ENCODE data around the gene IL20RA. TPM values are rescaled to one million over a fixed set of nuclear protein-coding genes. Genes with fewer than 3 reads are reported as not detected.

The IL20RA gene
- total and polyA plus RNA-seq, 2 of the 13 experiments (the other 11 are each of a cell fraction or from before 2014, with no cell fraction given), result not detected

DNA sequence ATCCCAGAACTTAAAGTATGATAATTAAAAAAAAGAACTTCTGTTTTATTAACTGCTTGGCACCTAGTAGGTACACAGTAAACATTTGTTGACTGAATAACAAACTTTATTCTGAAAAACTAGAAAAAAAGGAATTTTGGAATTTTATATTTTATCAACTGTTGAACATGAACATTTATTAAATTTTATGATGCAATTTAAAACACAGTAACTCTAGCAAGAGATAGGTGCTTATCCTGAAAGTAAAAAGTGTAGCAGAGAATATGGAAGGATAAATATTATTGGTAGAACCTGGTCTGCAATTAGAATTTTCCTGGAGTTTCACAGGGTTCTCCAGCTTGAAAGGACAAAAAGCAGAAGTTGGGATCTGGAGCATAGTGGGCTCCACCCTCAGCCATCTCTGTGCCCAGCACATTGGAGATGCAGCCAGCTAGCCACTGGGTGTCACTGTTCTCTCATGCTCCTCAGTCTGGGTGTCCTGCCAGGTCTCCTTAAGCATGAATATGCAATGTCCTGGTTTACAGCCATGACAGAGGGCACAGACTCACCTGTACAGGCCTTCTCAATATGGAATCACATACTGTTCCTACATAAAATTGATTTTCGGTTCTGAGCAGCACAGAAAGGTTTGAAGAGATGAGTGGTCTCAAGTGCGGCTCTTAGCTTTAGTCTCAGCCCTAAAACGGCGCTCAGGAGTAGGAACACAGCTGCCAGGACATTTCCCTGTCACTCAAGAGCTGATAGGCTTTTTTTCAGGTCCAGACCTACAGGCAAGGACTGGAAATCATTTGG lies 31.7 kb upstream of the IL20RA start (continued):
- TF ChIP-seq TCF12 (IDR thresholded peaks at IDR 0.05) (no peak), TCF12 (CRISPR knock-in tag; IDR thresholded peaks at IDR 0.05) (no peak), ZBTB34 (CRISPR knock-in tag; IDR thresholded peaks at IDR 0.05) (no peak), ZNF205 (CRISPR knock-in tag; IDR thresholded peaks at IDR 0.05) (no peak), ELF1 (CRISPR knock-in tag; IDR thresholded peaks at IDR 0.05) (no peak), ZNF552 (CRISPR knock-in tag; IDR thresholded peaks at IDR 0.05; ENCODE audit: borderline replicate concordance) (no peak), ZFP90 (CRISPR knock-in tag; IDR thresholded peaks at IDR 0.05; ENCODE audit: borderline replicate concordance) (0 out of 2 replicates have a peak, but pooled peaks have one; percentile 30), KDM3A (CRISPR knock-in tag; IDR thresholded peaks at IDR 0.05; ENCODE audit: low read depth) (no peak), CBX2 (IDR thresholded peaks at IDR 0.05; ENCODE audit: low read depth, low read length) (no peak), CBX2 (CRISPR knock-in tag; IDR thresholded peaks at IDR 0.05; ENCODE audit: low read depth) (no peak), SETDB1 (CRISPR knock-in tag; IDR thresholded peaks at IDR 0.05; ENCODE audit: borderline replicate concordance) (no peak), ZNF260 (CRISPR knock-in tag; IDR thresholded peaks at IDR 0.05; ENCODE audit: borderline replicate concordance, low read depth) (no peak), PBX3 (CRISPR knock-in tag; IDR thresholded peaks at IDR 0.05; ENCODE audit: borderline replicate concordance) (no peak), ZSCAN22 (CRISPR knock-in tag; IDR thresholded peaks at IDR 0.05) (no peak), NFKB2 (CRISPR knock-in tag; IDR thresholded peaks at IDR 0.05; ENCODE audit: borderline replicate concordance) (no peak), RXRB (CRISPR knock-in tag; IDR thresholded peaks at IDR 0.05; ENCODE audit: borderline replicate concordance) (no peak), GABPA (IDR thresholded peaks at IDR 0.05; ENCODE audit: low read depth, low read length) (no peak), GABPA (CRISPR knock-in tag; IDR thresholded peaks at IDR 0.05; ENCODE audit: low read depth) (no peak), GPN1 (CRISPR knock-in tag; IDR thresholded peaks at IDR 0.05; ENCODE audit: borderline replicate concordance) (no peak), DDIT3 (CRISPR knock-in tag; IDR thresholded peaks at IDR 0.05) (no peak), ZNF777 (CRISPR knock-in tag; IDR thresholded peaks at IDR 0.05) (no peak), RAD21 (CRISPR knock-in tag; IDR thresholded peaks at IDR 0.05) (peak; percentile 85), CREB1 (IDR thresholded peaks at IDR 0.05) (no peak), CREB1 (CRISPR knock-in tag; IDR thresholded peaks at IDR 0.05) (no peak)
- TF ChIP-seq, protein P1, sequence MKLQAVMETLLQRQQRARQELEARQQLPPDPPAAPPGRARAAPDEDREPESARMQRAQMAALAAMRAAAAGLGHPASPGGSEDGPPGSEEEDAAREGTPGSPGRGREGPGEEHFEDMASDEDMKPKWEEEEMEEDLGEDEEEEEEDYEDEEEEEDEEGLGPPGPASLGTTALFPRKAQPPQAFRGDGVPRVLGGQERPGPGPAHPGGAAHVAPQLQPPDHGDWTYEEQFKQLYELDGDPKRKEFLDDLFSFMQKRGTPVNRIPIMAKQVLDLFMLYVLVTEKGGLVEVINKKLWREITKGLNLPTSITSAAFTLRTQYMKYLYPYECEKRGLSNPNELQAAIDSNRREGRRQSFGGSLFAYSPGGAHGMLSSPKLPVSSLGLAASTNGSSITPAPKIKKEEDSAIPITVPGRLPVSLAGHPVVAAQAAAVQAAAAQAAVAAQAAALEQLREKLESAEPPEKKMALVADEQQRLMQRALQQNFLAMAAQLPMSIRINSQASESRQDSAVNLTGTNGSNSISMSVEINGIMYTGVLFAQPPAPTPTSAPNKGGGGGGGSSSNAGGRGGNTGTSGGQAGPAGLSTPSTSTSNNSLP (IDR thresholded peaks at IDR 0.05; ENCODE audit: low read depth, low read length), result no peak
- TF ChIP-seq, protein P2, sequence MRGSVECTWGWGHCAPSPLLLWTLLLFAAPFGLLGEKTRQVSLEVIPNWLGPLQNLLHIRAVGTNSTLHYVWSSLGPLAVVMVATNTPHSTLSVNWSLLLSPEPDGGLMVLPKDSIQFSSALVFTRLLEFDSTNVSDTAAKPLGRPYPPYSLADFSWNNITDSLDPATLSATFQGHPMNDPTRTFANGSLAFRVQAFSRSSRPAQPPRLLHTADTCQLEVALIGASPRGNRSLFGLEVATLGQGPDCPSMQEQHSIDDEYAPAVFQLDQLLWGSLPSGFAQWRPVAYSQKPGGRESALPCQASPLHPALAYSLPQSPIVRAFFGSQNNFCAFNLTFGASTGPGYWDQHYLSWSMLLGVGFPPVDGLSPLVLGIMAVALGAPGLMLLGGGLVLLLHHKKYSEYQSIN (CRISPR knock-in tag; IDR thresholded peaks at IDR 0.05; ENCODE audit: borderline replicate concordance), result no peak
